Panc1 (cell line): ENCODE data around the gene TRAPPC6A. TPM values are rescaled to one million over a fixed set of nuclear protein-coding genes. Genes with fewer than 3 reads are reported as not detected.

Experiments
- ATAC-seq: fragments of 200-7000 bp; cut with Tn5 transposase; 2 replicates; pipeline ENCODE4 v1.9.1; 2020; ENCODE audit warnings: mild to moderate bottlenecking, moderate library complexity
- BruUV-seq: library from RNA; stranded (reverse); fragments of 400-500 nt; replicated peaks from 2 replicates; lab custom pipeline; 2021; lab: Mats Ljungman, UMichigan
- CTCF ChIA-PET: fragments of 300-600 bp; sonication (Branson Sonifier 250); formaldehyde crosslinking; loops from one replicate; lab custom pipeline; 2022; ENCODE audit warnings: antibody characterized with exemption; lab: Charles Lee
- POLR2A ChIA-PET: fragments of 300-600 bp; sonication (Branson Sonifier 250); formaldehyde crosslinking; loops from one replicate; lab custom pipeline; 2022; ENCODE audit warnings: antibody characterized with exemption; lab: Charles Lee
- DNase-seq: peaks from one replicate; pipeline ENCODE4 v3.0.0-alpha.2; 2010; ENCODE audit warnings: low read depth, low spot score
- H3K27ac ChIP-seq: 2 replicates; pipeline ENCODE4 v1.5.1; 2011; ENCODE audit warnings: mild to moderate bottlenecking, low read length, inconsistent platforms
- H3K27me3 ChIP-seq: fragments of 200-500 bp; sonication (Bioruptor generic); 2 replicates; pipeline ENCODE4 v1.6.0; 2014; ENCODE audit warnings: low read length, inconsistent platforms; ENCODE audit not compliant: control insufficient read depth, insufficient read depth
- H3K36me3 ChIP-seq: fragments of 200-500 bp; sonication (Bioruptor generic); 2 replicates; pipeline ENCODE4 v1.5.1; 2014; ENCODE audit warnings: inconsistent platforms, mild to moderate bottlenecking, low read length, moderate library complexity; ENCODE audit not compliant: control insufficient read depth, insufficient read depth
- H3K4me1 ChIP-seq: 2 replicates; pipeline ENCODE4 v1.5.1; 2011; ENCODE audit warnings: inconsistent platforms, mild to moderate bottlenecking, low read length, moderate library complexity; ENCODE audit not compliant: control insufficient read depth, insufficient read depth
- H3K4me3 ChIP-seq, 2 experiments: 2 replicates each; pipeline ENCODE4 v1.5.1; 2011 to 2012; ENCODE audit warnings: low read depth in 2 of 2, low read length in 2 of 2, mild to moderate bottlenecking in 2 of 2, inconsistent platforms in 1 of 2, moderate library complexity in 1 of 2
- H3K9me3 ChIP-seq: fragments of 200-500 bp; sonication (Bioruptor generic); 2 replicates; pipeline ENCODE4 v1.5.1; 2014; ENCODE audit warnings: low read depth, mild to moderate bottlenecking, inconsistent platforms, low read length, moderate library complexity; ENCODE audit not compliant: control insufficient read depth, insufficient read depth
- POLR2AphosphoS5 ChIP-seq: IDR thresholded peaks from 2 replicates; pipeline ENCODE4 v1.6.1; 2012; ENCODE audit warnings: mild to moderate bottlenecking, low read depth, low read length, moderate library complexity
- SIN3A ChIP-seq: IDR thresholded peaks from 2 replicates; pipeline ENCODE4 v1.6.1; 2012; ENCODE audit warnings: low read depth, mild to moderate bottlenecking, low read length, moderate library complexity, borderline replicate concordance; ENCODE audit not compliant: insufficient read depth
- TCF7L2 ChIP-seq: IDR thresholded peaks from 2 replicates; pipeline ENCODE4 v1.6.1; 2011; ENCODE audit warnings: mild to moderate bottlenecking, low read depth, low read length, inconsistent platforms
- in situ Hi-C: cut with HindIII; loops from 2 replicates; pipeline ENCODE4 v1.10.0; 2016; ENCODE audit warnings: low sequenced_read_pairs, low pct_unique_long_range_greater_than_20kb
- intact Hi-C: fragments of 100-400 bp; cut with micrococcal nuclease; formaldehyde crosslinking; loops from one replicate; pipeline ENCODE4 v1.10.0; 2022; ENCODE audit not compliant: unreplicated experiment
- total RNA-seq: library from RNA; stranded (reverse); gene quantifications from one replicate; pipeline ENCODE4 v1.2.1, GENCODE V29; 2021; ENCODE audit not compliant: unreplicated experiment
- TF ChIP-seq, protein P1 (sequence below): fragments of 450-650 bp; IDR thresholded peaks from 2 replicates; pipeline ENCODE4 v1.5.1; 2017; ENCODE audit warnings: mild to moderate bottlenecking
- TF ChIP-seq, protein P2 (sequence below), 2 experiments: IDR thresholded peaks; 2 replicates each; pipeline ENCODE4 v1.6.1; 2011 to 2012; ENCODE audit warnings: low read depth in 2 of 2, control low read depth in 1 of 2, low read length in 1 of 2, mild to moderate bottlenecking in 1 of 2, moderate library complexity in 1 of 2; ENCODE audit not compliant: insufficient read depth in 1 of 2

TRAPPC6A gene
- total RNA-seq, 1 experiment from 2014 or later = 24.7 TPM

DNA sequence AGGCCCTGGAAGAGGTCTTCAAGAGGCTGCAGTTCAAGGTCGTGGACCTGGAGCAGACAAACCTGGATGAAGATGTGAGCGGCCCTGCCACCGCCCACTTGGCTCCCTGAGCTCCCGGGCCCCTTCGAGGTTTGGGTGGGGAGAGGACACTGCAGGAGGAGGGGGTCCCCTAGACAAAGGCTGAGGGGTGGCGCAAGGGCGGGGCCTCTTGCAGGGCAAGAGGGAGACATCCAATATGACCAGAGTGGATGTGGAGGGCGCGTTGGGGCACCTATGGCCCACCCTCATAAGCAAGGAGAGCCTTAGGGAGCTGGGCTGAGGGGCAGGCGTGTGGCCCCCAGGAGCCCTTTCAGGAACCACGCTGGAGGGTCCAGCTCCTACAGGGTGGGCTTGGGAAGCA is 37.5 kb downstream of the TRAPPC6A start:
- in situ Hi-C loops = no loop called here
- DNase-seq (no peak), ATAC-seq (no peak)
- H3K4me3 ChIP-seq = no peak overlapping the region
- no peak overlapping the region for H3K27ac ChIP-seq
- BruUV-seq = no TSS peak
- no peaks in the 10 kb centered on the region for H3K4me1 ChIP-seq
- intact Hi-C loops = no loop called here
- POLR2A ChIA-PET = no interaction called here
- no peaks in the 10 kb centered on the region for H3K9me3 ChIP-seq
- TF ChIP-seq, protein P1, sequence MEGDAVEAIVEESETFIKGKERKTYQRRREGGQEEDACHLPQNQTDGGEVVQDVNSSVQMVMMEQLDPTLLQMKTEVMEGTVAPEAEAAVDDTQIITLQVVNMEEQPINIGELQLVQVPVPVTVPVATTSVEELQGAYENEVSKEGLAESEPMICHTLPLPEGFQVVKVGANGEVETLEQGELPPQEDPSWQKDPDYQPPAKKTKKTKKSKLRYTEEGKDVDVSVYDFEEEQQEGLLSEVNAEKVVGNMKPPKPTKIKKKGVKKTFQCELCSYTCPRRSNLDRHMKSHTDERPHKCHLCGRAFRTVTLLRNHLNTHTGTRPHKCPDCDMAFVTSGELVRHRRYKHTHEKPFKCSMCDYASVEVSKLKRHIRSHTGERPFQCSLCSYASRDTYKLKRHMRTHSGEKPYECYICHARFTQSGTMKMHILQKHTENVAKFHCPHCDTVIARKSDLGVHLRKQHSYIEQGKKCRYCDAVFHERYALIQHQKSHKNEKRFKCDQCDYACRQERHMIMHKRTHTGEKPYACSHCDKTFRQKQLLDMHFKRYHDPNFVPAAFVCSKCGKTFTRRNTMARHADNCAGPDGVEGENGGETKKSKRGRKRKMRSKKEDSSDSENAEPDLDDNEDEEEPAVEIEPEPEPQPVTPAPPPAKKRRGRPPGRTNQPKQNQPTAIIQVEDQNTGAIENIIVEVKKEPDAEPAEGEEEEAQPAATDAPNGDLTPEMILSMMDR = no peak
- TF ChIP-seq POLR2AphosphoS5 = no peak
- TF ChIP-seq SIN3A = no peak
- TF ChIP-seq TCF7L2 = no peak
- TF ChIP-seq, protein P2, sequence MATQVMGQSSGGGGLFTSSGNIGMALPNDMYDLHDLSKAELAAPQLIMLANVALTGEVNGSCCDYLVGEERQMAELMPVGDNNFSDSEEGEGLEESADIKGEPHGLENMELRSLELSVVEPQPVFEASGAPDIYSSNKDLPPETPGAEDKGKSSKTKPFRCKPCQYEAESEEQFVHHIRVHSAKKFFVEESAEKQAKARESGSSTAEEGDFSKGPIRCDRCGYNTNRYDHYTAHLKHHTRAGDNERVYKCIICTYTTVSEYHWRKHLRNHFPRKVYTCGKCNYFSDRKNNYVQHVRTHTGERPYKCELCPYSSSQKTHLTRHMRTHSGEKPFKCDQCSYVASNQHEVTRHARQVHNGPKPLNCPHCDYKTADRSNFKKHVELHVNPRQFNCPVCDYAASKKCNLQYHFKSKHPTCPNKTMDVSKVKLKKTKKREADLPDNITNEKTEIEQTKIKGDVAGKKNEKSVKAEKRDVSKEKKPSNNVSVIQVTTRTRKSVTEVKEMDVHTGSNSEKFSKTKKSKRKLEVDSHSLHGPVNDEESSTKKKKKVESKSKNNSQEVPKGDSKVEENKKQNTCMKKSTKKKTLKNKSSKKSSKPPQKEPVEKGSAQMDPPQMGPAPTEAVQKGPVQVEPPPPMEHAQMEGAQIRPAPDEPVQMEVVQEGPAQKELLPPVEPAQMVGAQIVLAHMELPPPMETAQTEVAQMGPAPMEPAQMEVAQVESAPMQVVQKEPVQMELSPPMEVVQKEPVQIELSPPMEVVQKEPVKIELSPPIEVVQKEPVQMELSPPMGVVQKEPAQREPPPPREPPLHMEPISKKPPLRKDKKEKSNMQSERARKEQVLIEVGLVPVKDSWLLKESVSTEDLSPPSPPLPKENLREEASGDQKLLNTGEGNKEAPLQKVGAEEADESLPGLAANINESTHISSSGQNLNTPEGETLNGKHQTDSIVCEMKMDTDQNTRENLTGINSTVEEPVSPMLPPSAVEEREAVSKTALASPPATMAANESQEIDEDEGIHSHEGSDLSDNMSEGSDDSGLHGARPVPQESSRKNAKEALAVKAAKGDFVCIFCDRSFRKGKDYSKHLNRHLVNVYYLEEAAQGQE (IDR thresholded peaks at IDR 0.05; ENCODE audit: insufficient read depth in 1 of 2, low read depth in 2 of 2, low read length in 1 of 2) = no peak
- no peaks in the 10 kb centered on the region for H3K27me3 ChIP-seq
- CTCF ChIA-PET = no interaction called here
- H3K36me3 ChIP-seq = no peaks in the 10 kb centered on the region

DNA sequence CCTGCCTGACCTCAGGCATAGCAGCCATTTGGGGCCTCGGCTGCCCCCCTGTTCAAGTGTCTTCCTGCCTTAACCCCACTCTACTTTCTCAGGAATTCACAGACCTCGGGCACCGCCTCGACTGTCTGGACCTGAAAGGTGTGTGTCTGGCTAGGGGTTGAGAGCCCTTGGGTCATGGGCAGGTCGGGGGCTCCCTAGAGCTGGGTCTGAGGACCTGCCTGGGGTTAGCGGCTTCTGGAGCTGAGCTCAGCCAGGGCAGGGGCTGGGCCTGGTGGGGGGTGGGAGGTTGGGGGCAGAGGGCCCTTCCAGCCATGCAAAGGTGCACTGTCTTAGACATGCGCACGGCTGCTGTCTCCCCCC is 37.9 kb downstream of the TRAPPC6A start:
- CTCF ChIA-PET = no interaction called here

More for the DNA sequence above, 37.9 kb downstream of the TRAPPC6A start:
- no peaks in the 10 kb centered on the region for H3K36me3 ChIP-seq
- intact Hi-C loops (no loop called here), in situ Hi-C loops (no loop called here)
- H3K4me3 ChIP-seq = no peak overlapping the region
- H3K4me1 ChIP-seq = no peaks in the 10 kb centered on the region
- TF ChIP-seq TCF7L2 (no peak), SIN3A (no peak), POLR2AphosphoS5 (no peak)
- TF ChIP-seq, protein P1 = no peak
- TF ChIP-seq, protein P2 (IDR thresholded peaks at IDR 0.05; ENCODE audit: insufficient read depth in 1 of 2, low read depth in 2 of 2, low read length in 1 of 2) = no peak
- H3K27me3 ChIP-seq = no peaks in the 10 kb centered on the region
- POLR2A ChIA-PET = no interaction called here
- BruUV-seq = no TSS peak
- no peak overlapping the region for H3K27ac ChIP-seq
- no peaks in the 10 kb centered on the region for H3K9me3 ChIP-seq
- ATAC-seq = no peak
- DNase-seq = no peak
